ENCODE measurements around the gene CPEB3. TPM values are rescaled to one million over a fixed set of nuclear protein-coding genes. Genes with fewer than 3 reads are reported as not detected.

Gene CPEB3
- total RNA-seq, 1 experiment from 2014 or later: 1.0 TPM

DNA sequence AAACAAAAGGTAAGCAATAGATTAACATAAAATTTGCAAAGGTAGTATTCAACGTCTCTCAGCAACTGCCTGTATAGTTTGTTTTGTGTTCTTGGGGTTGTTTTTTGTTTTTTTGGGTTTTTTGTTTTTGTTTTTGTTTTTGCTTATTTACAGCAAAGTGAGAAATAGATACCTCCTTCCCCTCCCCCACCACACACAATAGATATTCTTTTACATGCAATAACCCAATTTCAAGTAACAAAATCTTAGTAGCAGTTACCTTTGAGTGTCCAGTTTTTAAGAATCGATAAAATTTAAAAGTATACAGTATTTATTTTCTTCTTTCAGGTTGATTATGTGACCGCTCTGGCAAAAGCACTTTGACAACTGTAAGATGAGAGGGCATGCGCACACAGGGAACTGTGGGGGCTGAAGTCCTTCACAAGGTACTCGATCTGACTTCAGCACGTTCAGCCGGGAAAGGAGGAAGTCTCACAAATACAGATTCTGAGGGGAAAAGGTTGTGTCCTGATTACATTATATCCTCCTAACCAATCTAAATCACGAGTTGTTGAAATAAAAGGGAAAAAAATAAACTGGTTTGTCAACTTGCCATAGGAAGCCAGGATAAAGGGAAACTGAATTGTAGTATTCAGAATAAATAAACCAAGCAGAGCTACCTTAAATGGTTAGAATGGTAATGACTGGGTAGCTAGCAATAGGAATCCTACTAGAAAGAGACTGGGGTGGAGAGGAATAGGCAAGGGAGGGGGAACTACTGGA is 47.8 kb downstream of the CPEB3 start:
- H3K4ac ChIP-seq (ENCODE audit: low read depth, low read length): no peak overlapping the region
- H2BK120ac ChIP-seq (ENCODE audit: low read depth, low read length, poor library complexity, severe bottlenecking): no peak overlapping the region
- H3K4me1 Mint-ChIP-seq: peaks cover 27 to 38% of the 10 kb centered on the region in 2 experiments
- no peak overlapping the region for H2BK15ac ChIP-seq (ENCODE audit: low read depth, low read length)
- H2BK20ac ChIP-seq (ENCODE audit: low read depth, low read length, poor library complexity, severe bottlenecking): no peak overlapping the region
- H3K23me2 ChIP-seq (ENCODE audit: insufficient read length, low read depth, low read length, poor library complexity, severe bottlenecking): peaks cover 22% of the 10 kb centered on the region
- no peak overlapping the region for H4K8ac ChIP-seq (replicated peaks; ENCODE audit: insufficient read length, low read depth, low read length)
- no peaks in the 10 kb centered on the region for H3K4me1 ChIP-seq (ENCODE audit: insufficient read depth, low read length)
- H3K4me3 Mint-ChIP-seq: peak overlapping the region; percentile 18 to 69
- no peak overlapping the region for H3T11ph ChIP-seq (ENCODE audit: low read length)
- H2BK5ac ChIP-seq (ENCODE audit: insufficient read length, low read length): no peak overlapping the region
- DNase-seq: peak; percentile 56
- peak overlapping the region; percentile 24 for H3K4me2 ChIP-seq (ENCODE audit: insufficient read depth, insufficient read length, low read length)
- H3K14ac ChIP-seq (ENCODE audit: insufficient read depth, low read length): no peak overlapping the region
- no peak overlapping the region for H2BK12ac ChIP-seq (ENCODE audit: insufficient read length, low read depth, low read length)
- H3K56ac ChIP-seq (ENCODE audit: insufficient read length, low read depth, low read length): no peak overlapping the region
- no peaks in the 10 kb centered on the region for H3K9me3 Mint-ChIP-seq
- peaks cover 47% of the 10 kb centered on the region for H3K27me3 Mint-ChIP-seq (ENCODE audit: low read depth)
- no peak overlapping the region for H3K27ac ChIP-seq (ENCODE audit: insufficient read length, low read depth, low read length)
- H3K36me3 Mint-ChIP-seq (ENCODE audit: insufficient read depth in 1 of 3, low read depth in 3 of 3): peaks cover 0 to 2% (median 0%) of the 10 kb centered on the region in 3 experiments; a peak in 2 of 7 replicates
- no CpG with 5 or more reads among the region's 8 CpGs for WGBS (ENCODE audit: extremely low coverage, insufficient read length, low lambda C conversion rate)
- H3K18ac ChIP-seq (ENCODE audit: insufficient read length, low read depth, low read length): no peak overlapping the region
- no peaks in the 10 kb centered on the region for H3K9me3 ChIP-seq (ENCODE audit: control insufficient read depth, low read depth, low read length)
- peaks cover 15% of the 10 kb centered on the region; the same call in 1 of the 2 replicates for H3K27me3 ChIP-seq (ENCODE audit: insufficient read depth, low read length)
- H3K27ac Mint-ChIP-seq: peak overlapping the region in 2 of 3 experiments; percentile 42 to 84; a peak in 5 of 7 replicates
- H4K20me1 ChIP-seq (ENCODE audit: control insufficient read depth, insufficient read depth, insufficient read length): no peaks in the 10 kb centered on the region
- H3K79me1 ChIP-seq (ENCODE audit: insufficient read depth, low read depth, low read length, poor library complexity, severe bottlenecking): no peaks in the 10 kb centered on the region
- H2AFZ ChIP-seq (ENCODE audit: low read length): no peak overlapping the region
- no peak overlapping the region for H4K91ac ChIP-seq (ENCODE audit: insufficient read length, low read depth, low read length)
- no peak overlapping the region for H4K5ac ChIP-seq (ENCODE audit: insufficient read length, low read depth, low read length)
- TF ChIP-seq, protein P1, sequence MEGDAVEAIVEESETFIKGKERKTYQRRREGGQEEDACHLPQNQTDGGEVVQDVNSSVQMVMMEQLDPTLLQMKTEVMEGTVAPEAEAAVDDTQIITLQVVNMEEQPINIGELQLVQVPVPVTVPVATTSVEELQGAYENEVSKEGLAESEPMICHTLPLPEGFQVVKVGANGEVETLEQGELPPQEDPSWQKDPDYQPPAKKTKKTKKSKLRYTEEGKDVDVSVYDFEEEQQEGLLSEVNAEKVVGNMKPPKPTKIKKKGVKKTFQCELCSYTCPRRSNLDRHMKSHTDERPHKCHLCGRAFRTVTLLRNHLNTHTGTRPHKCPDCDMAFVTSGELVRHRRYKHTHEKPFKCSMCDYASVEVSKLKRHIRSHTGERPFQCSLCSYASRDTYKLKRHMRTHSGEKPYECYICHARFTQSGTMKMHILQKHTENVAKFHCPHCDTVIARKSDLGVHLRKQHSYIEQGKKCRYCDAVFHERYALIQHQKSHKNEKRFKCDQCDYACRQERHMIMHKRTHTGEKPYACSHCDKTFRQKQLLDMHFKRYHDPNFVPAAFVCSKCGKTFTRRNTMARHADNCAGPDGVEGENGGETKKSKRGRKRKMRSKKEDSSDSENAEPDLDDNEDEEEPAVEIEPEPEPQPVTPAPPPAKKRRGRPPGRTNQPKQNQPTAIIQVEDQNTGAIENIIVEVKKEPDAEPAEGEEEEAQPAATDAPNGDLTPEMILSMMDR (conservative IDR thresholded peaks at IDR 0.05): no peak
- no peak overlapping the region for H3K23ac ChIP-seq (ENCODE audit: insufficient read length, low read depth, low read length)
- no peak overlapping the region for H2AK5ac ChIP-seq (ENCODE audit: insufficient read length, low read length)
- H3K9ac ChIP-seq (ENCODE audit: extremely low read depth, insufficient read length, low read length): no peak overlapping the region
- no peaks in the 10 kb centered on the region for H3K79me2 ChIP-seq (ENCODE audit: insufficient read depth, low read length)
